ENCODE results near the gene PPP6R1.

Gene PPP6R1

DNA sequence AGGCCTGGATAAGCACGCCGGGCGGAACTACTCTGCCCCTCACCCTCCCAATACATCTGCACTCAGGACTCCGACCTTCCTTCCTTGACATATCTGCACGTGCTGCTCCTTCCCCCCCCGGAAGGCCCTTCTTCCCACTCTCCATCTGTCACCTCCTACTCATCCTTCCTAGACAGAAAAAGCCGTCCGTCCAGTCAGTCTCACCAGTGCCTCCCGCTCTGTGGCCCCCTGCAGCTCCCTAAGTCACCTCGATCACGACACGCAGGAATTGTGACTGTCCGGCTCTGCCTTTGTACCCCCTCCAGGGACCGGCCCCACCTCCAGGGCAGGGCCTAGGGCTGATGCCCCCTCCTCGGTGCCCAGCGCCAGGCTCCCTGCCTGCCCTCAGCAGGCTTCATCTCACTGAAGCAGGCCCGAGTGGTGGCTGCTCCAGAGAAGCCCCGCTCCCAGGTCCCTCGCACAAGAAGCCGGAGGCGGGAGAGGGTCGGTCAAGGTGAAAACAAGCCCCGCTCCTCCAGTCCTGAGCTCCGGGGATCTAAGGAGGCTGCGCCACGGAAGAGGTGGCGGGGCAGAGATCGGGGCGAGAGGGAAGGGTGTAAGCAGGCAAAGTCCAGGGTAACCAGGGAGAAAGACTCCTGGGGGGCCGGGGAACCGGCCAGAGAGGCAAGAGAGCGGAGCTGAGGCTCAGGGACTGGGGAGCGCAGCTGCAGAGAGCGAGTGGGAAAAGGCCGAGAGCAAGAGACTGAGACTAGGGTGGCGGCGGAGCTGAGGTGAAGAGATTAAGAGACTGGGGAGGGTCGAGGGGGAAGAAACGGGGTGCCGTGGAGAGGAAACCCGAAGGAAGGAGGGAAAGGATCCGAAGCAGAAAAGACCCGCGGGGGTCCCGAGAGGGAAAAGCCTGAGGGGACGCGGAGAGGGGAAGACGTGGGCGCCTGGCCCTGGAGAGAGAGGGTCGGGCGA lies 1.1 kb downstream of the PPP6R1 start:
- peak; percentile 34 to 52 for DNase-seq

DNA sequence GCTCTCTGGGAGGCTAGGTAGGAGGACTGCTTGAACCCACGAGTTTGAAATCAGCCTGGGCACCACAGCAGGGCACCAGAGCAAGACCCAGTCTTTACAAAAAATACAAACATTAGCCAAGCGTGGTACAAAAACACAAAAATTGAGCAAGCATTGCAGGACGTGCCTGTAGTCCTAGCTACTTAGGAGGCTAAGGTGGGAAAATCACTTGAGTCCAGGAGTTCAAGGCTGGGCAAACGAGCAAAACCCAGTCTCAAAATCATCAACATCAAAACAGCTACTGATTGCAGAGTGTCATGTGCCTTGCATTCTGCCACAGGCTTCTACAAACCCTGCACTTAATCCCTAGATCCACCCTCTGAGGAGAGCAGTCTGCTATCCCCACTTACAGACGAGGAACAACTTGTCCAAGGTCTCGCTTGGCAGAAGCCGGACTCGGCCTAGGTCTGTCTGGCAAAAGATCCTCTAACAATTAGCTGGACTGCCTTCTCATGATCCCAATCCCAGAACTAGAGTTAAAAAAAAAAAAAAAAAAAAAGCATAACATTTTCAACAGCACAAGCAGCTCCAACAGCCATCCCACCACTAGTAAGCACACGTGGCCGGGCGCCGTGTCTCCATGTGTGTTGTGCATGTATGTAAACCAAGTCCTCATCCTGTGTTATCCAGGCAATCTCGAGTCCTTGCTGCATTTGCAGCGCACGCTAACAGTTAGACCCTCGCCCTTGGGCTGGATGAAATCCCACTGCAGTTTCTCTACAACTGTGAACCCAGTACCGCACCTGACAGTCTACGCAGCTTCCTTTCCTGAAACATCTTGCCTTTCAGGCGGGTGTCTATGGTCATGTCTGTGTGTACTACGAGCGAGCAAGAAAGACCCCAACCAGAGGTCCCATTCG lies 2.0 kb downstream of the PPP6R1 start:
- peak in 1 of 2 donors; percentile 13 for DNase-seq

GRCh38 chr19:55255618-55256423 lies 3.0 kb downstream of the PPP6R1 start:
- DNase-seq, result peak in 1 of 2 donors; percentile 60

- no peak for DNase-seq
These were observed 4.2 kb downstream of the PPP6R1 start for GRCh38 chr19:55254625-55254977.

- peak; percentile 78 to 83 for DNase-seq
These were observed 4.8 kb downstream of the PPP6R1 start for GRCh38 chr19:55253842-55254624.

DNA sequence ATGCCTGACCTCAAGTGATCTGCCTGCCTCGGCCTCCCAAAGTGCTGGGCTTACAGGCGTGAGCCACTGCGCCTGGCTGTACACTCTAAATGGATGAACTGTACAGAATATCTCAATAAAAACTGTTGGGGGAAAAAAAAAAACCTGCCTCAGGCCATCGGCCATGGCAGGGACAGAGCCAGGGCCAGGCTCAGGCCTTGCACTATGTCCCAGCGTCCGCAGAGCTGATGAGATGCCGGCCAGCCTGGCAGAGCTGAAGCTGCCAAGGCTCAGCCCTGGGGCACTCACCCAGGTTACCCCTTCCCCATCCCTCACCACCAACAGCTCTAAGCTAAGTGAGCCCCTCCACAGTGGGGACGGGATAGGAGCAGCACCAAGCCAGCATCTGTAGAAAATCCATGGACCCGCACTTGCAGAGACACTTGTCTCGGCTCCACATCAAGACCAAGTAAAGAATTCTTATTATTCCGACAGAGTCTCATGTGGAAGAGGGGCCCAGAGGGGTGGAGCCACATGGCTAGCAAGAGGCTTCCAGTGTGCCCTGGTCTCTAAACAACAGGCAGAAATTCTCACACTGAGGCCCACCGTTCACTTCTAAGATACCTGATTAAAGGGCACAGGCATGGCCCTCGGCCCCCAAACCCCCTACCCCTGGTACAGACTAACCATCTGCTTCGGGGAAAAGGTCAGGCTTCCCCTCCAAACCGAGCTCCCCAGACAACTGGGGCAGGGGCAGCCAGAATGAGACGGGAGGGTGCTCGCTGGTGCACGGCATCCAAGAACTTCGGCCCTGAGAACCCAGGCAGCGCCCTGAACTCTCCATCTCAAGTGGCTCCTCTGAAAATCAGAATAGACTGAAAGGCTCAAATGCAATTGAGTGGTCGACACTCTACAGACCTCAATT lies 5.8 kb downstream of the PPP6R1 start:
- no peak for DNase-seq

DNA sequence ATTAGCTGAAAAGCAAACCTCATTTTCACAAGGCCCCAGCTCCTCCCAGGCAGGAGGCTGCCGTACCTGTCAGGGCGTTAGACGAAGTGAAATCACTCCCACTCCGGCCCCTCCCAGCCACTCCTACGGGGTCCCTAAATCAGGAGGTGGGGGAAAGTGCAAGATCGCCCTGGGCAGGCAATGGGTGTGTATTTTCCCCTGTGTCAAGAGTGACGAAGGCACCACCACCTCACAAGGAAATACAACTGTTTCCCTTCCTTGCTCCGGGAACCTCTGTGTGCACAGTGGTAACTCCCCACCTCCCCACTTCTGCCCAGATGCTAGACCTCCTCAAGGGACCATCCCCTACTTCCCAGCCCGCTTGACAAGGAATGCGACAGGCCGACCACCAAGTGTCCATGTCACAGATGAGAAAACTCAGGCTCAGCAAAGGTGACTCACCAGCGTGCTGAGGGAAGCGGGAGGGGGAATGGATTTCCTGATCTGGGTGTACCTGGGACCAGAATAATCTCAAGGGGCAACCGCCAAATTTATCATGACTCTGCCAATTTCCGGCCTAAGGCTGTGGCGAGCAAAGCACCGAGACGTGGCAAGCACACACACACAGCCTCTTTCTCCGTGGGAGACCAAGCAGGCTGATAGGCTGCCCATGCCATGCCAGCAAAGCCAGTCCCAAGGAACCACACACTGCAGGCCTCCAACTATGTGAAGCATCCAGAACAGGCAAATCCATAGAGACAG lies 7.3 kb downstream of the PPP6R1 start:
- no peak for DNase-seq

DNA sequence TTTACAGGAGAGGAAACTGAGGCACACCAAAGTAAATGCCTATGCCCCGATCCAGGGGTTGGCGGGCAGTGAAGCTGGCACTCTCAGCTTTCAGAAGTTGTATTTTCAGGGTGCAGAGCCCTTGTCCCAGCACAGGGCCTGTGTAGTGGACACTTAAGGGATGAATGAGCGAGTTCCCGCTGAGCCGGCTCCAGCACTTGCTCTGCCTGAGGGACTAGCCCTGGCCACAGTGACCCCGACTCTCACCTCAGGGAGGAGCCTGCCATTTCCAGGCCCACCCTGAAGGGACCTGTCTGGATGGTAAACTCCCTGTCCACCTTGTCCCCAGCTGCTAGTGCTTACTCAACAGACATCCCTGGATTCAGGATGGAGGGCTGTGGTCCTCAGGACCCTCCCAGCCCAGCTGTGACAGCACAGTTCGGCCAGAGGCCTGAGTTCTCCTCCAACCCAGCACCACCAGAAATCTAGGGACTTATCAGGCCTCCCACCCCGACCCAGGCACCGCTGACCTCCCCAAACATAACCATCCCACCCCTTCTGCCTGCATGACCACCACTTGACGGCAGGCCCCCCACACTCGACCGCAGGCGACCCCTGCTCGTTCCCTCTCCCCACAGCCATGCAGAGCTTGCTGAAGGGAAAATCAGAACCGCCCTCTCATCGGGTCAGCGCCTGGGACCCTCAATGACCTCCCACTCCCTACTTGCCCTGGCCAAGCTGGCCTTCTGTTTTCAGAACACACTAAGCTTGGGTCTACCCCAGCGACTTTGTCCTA lies 8.4 kb downstream of the PPP6R1 start:
- DNase-seq, result no peak

DNA sequence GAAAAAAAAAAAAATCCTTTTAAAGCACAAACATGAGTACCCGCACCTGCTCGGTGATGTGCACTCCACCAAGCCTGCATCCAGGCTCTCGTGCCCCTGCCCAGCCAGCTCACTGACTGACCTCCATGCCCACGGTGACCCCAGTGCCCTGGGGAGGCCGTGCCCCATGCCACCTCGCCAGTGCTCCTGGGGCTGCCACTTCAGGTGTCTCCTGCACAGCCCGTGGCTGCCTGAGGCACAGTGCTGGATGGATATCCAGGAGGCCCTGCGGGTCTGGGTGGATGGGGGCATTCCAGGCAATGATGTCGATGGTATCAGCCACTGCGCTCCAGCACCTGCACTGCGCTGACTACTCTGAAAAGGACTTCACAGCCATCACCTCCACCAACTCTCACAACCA lies 9.0 kb downstream of the PPP6R1 start:
- no peak for DNase-seq

- DNase-seq, result no peak
These were observed 10.1 kb downstream of the PPP6R1 start for GRCh38 chr19:55248704-55249103.

DNA sequence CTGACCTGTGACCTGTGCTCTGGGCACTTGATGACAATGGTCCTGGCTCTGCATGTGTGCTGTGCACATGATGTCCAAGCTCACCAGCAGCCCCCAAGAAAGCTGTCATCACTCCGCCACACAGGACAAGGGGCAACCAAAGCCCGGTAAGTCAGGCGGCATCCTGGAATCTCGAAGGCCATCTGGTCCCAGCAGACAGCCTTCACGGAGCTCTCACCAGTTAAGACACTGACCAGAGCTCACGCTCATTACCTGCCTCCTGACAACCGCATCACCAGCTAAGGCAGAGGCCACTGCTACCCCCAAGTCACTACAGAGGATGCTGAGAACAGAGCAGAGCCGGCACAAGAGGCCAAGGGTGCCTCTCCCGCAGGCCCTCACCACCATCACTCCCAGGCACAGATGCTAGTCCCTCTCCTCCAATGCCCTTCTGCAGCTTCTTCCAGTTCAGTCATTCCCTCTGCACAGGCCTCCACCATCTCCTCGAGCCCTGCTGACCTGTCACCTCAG lies 10.6 kb downstream of the PPP6R1 start:
- DNase-seq, result no peak

GRCh38 chr19:55247621-55248099 lies 11.2 kb downstream of the PPP6R1 start:
- peak; percentile 58 to 84 for DNase-seq

DNA sequence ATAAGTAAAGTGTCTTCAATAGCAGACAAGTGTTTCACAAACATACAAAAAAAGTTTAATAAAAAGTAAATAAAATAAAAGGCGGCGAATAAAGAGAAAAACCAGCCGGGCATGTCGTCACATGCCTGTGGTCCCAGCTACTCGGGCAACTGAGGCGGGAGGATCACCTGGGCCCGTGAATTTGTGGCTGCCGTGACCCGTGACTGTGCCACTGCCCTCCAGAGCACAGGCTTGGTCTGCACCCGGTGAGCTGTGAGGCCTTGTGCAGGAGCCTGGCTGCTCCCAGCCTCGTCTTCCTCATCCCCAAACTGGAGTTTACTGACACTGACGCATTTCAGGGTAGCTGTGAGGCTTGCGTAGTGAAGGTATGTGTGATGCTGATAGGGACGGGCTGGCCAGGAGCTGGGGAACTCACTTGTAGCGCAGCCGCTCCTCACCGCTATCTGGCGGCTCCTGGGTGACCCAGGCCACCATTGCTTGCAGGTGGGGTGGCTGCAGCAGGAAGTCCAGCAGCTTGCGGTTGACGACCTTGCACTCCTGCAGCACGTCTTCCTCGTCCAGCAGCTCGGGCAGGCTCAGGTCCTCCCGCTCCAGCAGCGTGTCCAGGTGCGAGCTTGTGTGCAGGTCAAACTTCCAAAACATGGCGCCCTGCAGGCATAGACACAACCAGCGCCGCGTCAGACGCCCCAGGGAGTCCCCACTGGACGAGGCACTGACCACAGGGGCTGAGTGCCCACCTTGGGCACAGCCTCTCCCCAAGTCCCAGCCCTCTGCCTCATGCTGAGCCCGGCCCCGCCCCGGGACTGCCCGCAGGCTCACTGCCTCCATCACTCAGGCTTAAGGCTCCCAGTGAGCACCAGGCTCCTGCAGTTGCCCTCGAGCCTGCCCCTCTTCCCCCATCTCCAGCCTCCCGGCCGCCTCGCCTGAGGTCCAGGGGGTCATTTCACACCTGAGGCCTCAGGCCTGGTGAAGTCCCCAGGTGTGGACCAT lies 12.1 kb downstream of the PPP6R1 start:
- DNase-seq, result no peak

DNA sequence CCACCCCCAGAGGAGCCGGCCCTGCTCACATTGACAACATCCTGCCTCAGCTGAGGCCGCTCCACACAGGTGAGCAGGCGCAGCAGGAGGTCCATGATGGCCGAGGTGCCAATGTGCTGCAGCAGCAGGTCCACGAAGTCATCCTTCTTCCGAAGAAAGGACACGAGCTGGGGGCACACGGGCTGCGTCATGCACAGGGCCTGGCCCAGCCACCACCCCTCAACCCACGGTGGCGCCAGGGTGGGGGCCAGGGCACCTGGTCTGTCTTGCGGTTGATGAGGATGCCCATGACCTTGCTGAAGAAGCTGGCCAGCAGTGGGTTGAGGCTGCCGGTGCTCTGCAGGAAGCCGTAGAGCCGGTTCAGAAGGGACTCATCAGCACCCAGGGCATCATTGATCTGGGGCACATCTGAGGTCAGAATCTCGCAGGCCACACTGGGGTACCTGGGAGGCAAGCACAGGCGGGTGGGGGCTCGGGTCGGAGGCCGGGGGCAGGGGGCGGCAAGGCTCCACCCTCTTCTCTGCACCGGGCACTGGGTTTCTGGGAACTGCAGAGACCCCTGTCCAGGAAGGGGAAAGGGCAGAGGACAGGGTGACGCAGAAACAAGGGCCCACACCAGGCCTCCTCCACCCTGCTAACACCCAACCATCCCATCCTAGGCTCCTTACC lies 13.4 kb downstream of the PPP6R1 start:
- DNase-seq, result no peak

DNA sequence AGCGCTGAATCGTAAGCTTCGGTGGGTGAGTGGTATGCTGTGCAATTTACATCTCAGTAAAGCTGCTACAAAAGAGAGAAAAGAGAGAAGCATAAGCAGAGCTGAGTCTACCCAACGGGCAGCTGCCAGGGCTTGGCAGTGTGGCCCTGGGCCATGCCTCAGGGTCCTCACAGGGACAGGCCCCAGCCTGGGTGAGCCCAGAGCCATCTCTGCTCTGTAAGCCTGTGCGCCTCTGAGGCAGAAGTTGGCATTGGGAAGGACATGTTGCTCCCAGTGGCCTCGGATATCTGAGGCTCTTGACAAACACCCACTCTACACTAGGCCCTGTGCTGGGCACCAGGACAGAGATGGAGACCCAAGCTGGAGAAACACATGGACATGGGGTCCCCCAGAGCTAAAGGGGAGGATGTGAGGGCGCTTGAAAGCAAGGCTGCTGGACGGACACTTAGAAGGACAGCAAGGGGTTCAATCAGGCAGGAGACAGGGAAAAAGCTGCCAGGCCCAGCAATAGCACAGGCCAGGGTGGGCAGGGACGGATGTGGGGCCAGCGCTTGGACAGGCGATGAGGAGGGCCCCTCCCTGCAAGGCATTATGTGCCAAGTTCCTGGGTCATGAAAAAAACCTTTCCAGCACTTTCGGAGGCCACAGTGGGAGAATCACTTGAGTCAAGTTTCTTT lies 14.7 kb downstream of the PPP6R1 start:
- DNase-seq, result no peak

DNA sequence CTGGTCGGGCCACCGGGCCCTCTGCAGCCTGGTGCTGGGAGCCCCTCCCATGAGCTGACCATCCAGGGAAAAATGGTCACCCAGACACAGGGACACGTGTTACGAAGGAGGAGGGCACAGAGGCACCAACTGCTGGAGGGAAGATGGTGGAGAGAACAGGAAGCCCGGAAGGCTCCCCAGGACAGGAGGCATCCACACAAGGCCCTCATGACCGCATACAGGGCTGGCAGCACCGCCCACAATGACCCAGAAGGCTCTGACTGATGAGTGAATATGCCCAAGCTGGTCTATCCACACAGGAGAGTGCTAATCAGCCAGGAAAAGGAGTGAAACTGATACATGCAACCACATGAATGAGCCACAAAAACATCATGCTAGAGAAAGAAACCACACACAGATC lies 16.3 kb downstream of the PPP6R1 start:
- no peak for DNase-seq

Measured in inflammatory macrophage (primary cell).